C1 segment of cervical spinal cord (tissue), 14 donors: ENCODE results near the gene KCNQ1OT1.

ENCODE experiments used
- DNase-seq, 14 donors: peaks; one replicate each; lab custom pipeline; 2025; lab: John Stamatoyannopoulos, UW

Gene KCNQ1OT1

GRCh38 chr11:2669634-2670469 is 29.9 kb downstream of the KCNQ1OT1 start:
- DNase-seq = no peak

GRCh38 chr11:2668876-2669275 is 30.9 kb downstream of the KCNQ1OT1 start:
- DNase-seq = no peak

- DNase-seq = no peak
These were observed 31.9 kb downstream of the KCNQ1OT1 start for GRCh38 chr11:2667940-2668339.

GRCh38 chr11:2666828-2667570 is 32.8 kb downstream of the KCNQ1OT1 start:
- DNase-seq = no peak

GRCh38 chr11:2666401-2666741 is 33.4 kb downstream of the KCNQ1OT1 start:
- DNase-seq = no peak

- no peak for DNase-seq
These were observed 34.0 kb downstream of the KCNQ1OT1 start for GRCh38 chr11:2665526-2666400.

GRCh38 chr11:2664791-2665525 is 34.8 kb downstream of the KCNQ1OT1 start:
- no peak for DNase-seq

GRCh38 chr11:2664376-2664775 is 35.4 kb downstream of the KCNQ1OT1 start:
- DNase-seq = no peak

- DNase-seq = no peak
These were observed 35.9 kb downstream of the KCNQ1OT1 start for GRCh38 chr11:2663915-2664314.

GRCh38 chr11:2663506-2663905 is 36.3 kb downstream of the KCNQ1OT1 start:
- no peak for DNase-seq

- DNase-seq = no peak
These were observed 37.1 kb downstream of the KCNQ1OT1 start for GRCh38 chr11:2662430-2663299.

- DNase-seq = no peak
These were observed 37.8 kb downstream of the KCNQ1OT1 start for GRCh38 chr11:2662024-2662312.

GRCh38 chr11:2661173-2662023 is 38.4 kb downstream of the KCNQ1OT1 start:
- DNase-seq = no peak

- DNase-seq = no peak
These were observed 39.3 kb downstream of the KCNQ1OT1 start for GRCh38 chr11:2660357-2660939.

- DNase-seq = no peak
These were observed 42.0 kb downstream of the KCNQ1OT1 start for GRCh38 chr11:2657697-2658284.

GRCh38 chr11:2656859-2657258 is 42.9 kb downstream of the KCNQ1OT1 start:
- no peak for DNase-seq

- no peak for DNase-seq
These were observed 43.8 kb downstream of the KCNQ1OT1 start for GRCh38 chr11:2655834-2656622.
